K562 (cell line): ENCODE data around the gene FOXS1. TPM values are rescaled to one million over a fixed set of nuclear protein-coding genes. Genes with fewer than 3 reads are reported as not detected.

Experiments used
- ARNT ChIP-seq, 2 experiments: fragments of 450-650 bp; IDR thresholded peaks; 2 replicates each; pipeline ENCODE4 v1.6.1; 2016; ENCODE audit warnings: mild to moderate bottlenecking in 1 of 2
- HDAC6 ChIP-seq: IDR thresholded peaks from 2 replicates; pipeline ENCODE4 v1.6.1; 2012; ENCODE audit warnings: low read depth, mild to moderate bottlenecking, control low read depth, inconsistent platforms, low read length, moderate library complexity
- HIVEP1 ChIP-seq: fragments of 250-450 bp; sonication (Bioruptor Pico); IDR thresholded peaks from 2 replicates; pipeline ENCODE4 v1.4.0; 2020; ENCODE audit warnings: mild to moderate bottlenecking
- NR3C1 ChIP-seq: sonication (generic); formaldehyde crosslinking; IDR thresholded peaks from 2 replicates; pipeline ENCODE4 v1.8.1; 2022; ENCODE audit warnings: missing genetic modification reagents
- PCBP1 ChIP-seq: fragments of 200-400 bp; formaldehyde crosslinking; IDR thresholded peaks from 2 replicates; pipeline ENCODE4 v1.6.1; 2018; ENCODE audit warnings: mild to moderate bottlenecking, low read depth, low read length; ENCODE audit not compliant: poor library complexity, severe bottlenecking
- PTBP1 ChIP-seq: fragments of 200-400 bp; formaldehyde crosslinking; IDR thresholded peaks from 2 replicates; pipeline ENCODE4 v1.6.1; 2017; ENCODE audit warnings: low read depth, low read length
- REST ChIP-seq, 2 experiments: fragments of 450-650 bp; formaldehyde crosslinking in 1 of 2; IDR thresholded peaks; 2 replicates each; pipeline versions ENCODE4 v1.4.0 to v1.6.1; 2014 to 2020; ENCODE audit warnings: mild to moderate bottlenecking in 2 of 2, borderline replicate concordance in 1 of 2, low read depth in 1 of 2
- ZNF121 ChIP-seq: sonication (generic); formaldehyde crosslinking; conservative IDR thresholded peaks from 2 replicates; pipeline ENCODE4 v1.8.0; 2022; ENCODE audit warnings: missing genetic modification reagents
- ZNF197 ChIP-seq: fragments of 200-800 bp; sonication (Bioruptor generic); IDR thresholded peaks from 2 replicates; pipeline ENCODE4 v1.6.1; 2016; ENCODE audit warnings: low read depth, missing genetic modification characterization, missing compliant biosample characterization
- polyA plus RNA-seq, 8 experiments: library from polyadenylated mRNA; depleted of rRNA in 4 of 8; stranded (reverse) in 5 of 8; unstranded in 3 of 8; fragments of >200 nt; fragmentation: Nextera tagmentation in 2 of 8; fragmentation: Illumina TruSeq in 1 of 8; extraction: Ambion mirVana in 2 of 8; extraction: Trizol in 1 of 8; gene quantifications; 2 replicates each; pipeline versions ENCODE4 v1.2.1 to v1.2.3, GENCODE V29; 2011 to 2014; ENCODE audit warnings: inconsistent platforms in 1 of 8, missing spikeins in 1 of 8
- total RNA-seq, 7 experiments: library from RNA; depleted of rRNA in 6 of 7; stranded (reverse); fragments of >200 nt in 6 of 7; fragmentation: Illumina TruSeq in 2 of 7; extraction: Trizol in 2 of 7; gene quantifications; 2 replicates each; pipeline versions ENCODE4 v1.2.1 to v1.2.3, GENCODE V29; 2011 to 2021; ENCODE audit warnings: low replicate concordance in 1 of 7

Gene FOXS1
- total and polyA plus RNA-seq, 9 of the 15 experiments (the other 6 are each of a cell fraction or from before 2014, with no cell fraction given), result not detected

- no peak for TF ChIP-seq PCBP1
- TF ChIP-seq ARNT (IDR thresholded peaks at IDR 0.05), result no peak
- no peak for TF ChIP-seq REST (IDR thresholded peaks at IDR 0.05; ENCODE audit: borderline replicate concordance)
- no peak for TF ChIP-seq REST (CRISPR knock-in tag; IDR thresholded peaks at IDR 0.05; ENCODE audit: low read depth)
- no peak for TF ChIP-seq HDAC6
- TF ChIP-seq PTBP1, result no peak
- TF ChIP-seq ZNF121 (CRISPR knock-in tag), result no peak
- no peak for TF ChIP-seq HIVEP1
- no peak for TF ChIP-seq NR3C1 (CRISPR knock-in tag)
- TF ChIP-seq ZNF197, result no peak
- TF ChIP-seq, all 486 proteins: peak for 0
These were observed 14.0 kb upstream of the FOXS1 start (continued) for GRCh38 chr20:31859266-31859997.
